GM18511 (cell line): ENCODE results near the gene CCSAP.
"Not testable (repeated sequence)": the region's sequence is repeated elsewhere in the genome, so short reads cannot be mapped to it uniquely, and the experiment has no call there.

Experiments used
- ATAC-seq: cut with Tn5 transposase; IDR thresholded peaks from one replicate; pipeline ENCODE4 v1.9.1; 2021; ENCODE audit warnings: mild to moderate bottlenecking, moderate library complexity; ENCODE audit not compliant: unreplicated experiment

The CCSAP gene

DNA sequence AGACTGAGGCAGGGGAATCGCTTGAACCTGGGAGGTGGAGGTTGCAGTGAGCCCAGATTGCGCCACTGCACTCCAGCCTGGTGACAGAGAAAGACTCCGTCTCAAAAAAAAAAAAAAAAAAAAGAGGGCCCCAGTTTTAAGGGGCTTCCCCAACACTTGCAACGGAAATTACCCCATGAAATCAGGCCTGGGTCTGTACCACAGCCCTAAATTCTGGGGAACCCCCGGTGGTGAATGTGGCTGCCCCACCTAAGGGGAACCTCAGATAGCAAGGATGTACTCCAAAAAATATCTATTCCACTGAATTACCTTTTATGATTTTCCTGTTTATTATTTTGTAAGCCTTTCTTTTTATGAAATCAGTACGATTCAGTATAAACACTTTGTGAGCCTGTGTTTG is 15.1 kb downstream of the CCSAP start:
- not testable (repeated sequence) for ATAC-seq

DNA sequence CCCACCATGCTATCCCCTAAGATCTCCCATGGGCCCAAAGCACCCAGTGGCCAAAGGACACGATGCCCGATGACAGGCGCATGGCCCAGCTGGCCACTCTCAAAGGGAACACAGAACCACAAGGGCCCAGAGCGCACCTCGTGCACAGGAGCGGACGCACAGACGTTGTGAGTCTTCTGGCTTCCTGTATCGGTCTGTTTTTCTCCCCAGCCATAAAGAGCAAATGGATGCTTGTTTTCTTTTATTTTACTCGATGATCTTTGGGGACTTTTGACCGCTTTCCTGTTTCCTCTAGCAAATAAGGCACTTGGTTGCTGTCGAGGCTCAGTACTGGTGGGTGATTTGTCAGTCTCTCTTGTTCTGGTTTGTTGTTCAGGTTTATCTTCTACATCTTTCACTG is 16.2 kb downstream of the CCSAP start:
- no peak for ATAC-seq

DNA sequence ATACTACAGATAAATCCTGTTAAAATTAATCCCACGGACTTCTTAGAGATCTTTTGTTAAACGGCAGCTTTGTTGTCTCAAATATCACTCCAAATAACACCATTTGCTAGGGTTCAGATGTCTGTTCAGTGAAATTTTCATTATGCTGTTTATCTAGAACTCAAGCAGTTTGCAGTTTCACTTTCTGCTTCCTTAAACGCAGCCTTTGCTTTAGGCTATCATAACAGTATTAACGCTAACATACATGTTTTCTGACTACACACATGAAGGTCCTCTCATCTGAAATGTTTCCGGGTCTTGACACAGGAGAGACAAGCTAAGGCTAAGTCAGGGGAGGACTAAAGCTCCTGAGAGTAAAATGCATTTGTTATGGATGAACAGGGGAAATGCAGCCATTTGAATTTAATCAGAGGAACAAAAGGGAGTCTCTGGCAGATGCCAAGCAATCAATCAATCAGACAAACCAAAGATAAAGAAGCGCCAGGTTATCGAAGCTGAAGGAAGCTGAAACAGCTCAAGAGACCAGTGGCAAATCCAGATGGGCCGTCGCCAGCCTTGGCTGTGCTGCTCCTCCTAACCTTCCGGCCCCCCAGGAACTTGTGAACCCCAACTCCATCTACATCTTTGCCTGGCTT is 16.9 kb downstream of the CCSAP start:
- ATAC-seq, result no peak

DNA sequence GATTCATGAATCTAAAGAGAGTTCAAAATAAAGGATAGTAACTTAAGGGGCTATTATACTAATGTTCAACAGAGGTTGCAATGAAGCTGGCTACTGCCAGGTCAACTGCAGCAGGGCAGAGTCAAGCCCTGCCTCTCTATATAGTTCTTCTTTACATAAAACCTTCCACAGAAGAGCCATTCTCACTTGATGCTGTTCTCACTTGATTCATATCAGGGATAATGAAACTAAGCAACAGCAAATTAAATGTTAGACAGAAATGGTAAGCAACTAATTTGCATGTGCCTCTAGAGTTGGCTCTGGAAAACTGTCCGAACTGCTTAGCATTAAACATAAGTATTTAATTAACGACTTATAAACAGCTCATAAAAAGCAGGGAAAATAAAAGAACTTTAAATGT is 17.4 kb downstream of the CCSAP start:
- ATAC-seq, result no peak

DNA sequence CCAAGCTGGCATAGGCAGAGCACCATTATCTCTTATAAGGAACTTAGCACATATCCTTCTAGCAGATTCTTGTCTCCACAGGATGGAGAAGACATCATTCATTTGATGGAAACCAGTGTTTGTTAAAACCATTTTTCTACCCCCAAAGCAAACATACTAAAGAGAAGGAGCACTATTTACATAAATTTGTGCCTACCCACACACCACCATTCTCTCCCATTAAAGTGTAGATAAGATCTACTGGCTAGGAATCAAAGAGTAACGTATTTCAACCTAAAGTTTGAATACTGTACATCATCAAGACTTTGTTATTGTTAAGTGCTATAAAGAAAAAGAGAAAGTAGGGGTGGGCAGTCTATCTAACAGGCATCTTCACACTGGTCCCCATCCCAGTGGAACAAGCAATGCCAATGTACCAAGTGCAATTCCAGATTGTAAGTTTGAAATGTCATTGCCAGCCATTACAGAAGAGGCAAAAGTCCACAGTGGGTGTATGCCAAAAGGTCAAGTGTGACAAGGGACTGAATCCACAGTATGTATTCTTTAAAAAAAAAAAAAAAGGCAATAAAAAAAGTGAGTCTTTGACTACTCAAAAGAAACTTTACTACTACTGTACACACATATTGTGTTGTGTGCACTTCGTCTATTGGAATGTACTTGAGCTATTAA is 18.8 kb downstream of the CCSAP start:
- ATAC-seq, result no peak

DNA sequence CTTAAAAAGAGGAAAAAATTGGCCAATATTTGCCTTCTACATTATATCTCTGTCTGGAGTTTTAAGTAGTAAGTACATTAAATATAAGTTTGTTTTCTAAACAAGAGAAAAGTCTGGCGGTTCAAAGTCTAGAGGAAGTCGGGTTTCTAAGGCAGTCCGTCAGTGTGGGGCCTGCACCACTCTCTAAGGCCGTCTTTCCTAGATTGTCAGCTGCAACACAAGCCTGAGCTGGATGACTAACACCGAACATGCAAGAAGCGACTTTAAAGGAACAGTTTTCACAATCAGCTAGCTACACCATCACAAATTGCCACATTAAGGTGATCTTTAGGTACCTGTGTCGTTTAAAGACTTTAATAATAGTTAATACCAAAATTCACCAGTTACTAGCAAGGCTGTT is 19.6 kb downstream of the CCSAP start:
- no peak for ATAC-seq

DNA sequence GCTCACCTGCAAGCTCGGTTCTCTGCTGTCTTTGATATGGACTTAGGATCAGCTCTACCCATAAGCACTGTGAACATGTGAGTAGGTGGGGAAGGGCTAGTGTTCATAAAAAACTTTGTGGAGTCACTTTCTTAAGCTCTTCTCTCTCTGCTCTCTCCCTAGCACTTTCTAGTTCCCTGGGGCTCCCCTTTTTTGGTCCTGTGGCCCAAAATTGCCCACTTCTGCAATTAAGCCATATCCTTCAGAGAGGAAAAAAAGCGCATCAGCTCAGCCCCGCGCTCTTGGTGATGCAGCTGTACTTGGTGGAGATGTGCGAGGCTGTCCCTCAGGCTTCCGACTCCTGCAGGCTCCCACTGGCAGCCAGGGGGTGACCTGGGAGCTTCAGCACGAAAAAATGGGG is 23.4 kb downstream of the CCSAP start:
- ATAC-seq, result no peak

DNA sequence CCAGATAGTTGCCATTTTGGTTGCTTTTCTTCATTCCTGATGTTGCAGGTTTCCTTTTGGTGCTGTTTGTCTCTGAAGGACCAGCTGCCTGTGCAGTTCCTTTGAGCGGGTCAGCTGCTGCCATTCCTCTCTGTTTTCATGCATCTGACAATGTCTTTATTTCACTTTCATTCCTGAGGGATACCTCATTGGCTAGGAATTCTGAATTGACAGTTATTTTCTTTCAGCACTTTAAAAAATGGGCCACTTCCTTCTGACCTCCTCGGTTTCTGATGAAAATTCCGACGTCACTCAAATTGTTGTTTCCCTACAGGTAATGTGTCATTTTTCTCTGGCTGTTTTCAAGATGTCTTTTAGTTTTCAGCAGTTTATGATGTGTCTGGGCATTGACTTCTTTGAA is 24.8 kb downstream of the CCSAP start:
- ATAC-seq, result no peak

DNA sequence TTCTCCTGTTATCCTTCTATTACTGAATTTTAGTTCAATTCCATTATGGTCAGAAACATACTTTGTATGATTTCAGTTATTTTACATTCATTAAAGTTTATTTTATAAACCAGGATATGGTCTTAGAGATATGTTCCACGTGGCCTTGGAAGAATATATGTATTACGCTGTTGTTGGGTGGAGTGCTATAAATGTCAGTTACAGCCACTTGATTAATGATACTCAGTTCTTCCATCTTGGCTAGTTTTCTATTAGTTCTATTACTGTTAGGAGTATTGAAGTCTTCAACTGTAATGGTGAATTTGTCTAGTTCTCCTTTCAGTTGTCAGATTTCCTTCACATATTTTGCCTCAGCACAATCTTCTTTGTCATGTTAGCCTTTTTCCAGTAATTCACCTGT is 26.7 kb downstream of the CCSAP start:
- no peak for ATAC-seq

DNA sequence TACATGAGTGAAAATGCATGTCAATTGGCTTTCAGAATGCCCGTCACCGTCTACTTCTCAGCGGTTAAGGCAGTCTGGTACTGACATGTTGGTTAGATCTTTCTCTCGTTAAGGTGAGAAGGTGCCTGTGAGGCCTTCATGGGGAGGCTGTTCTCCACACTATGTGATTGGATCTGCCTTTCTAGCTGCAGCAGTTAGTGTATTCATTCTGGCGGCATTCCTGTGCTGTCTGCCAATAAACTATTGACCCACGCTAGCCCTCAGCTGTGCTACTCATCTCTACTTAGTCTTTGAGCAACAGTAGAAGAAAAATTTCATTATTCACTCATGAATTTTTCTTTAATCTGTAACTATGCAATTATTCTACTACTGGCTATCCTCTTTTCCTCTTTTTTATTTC is 32.0 kb downstream of the CCSAP start:
- ATAC-seq, result no peak

DNA sequence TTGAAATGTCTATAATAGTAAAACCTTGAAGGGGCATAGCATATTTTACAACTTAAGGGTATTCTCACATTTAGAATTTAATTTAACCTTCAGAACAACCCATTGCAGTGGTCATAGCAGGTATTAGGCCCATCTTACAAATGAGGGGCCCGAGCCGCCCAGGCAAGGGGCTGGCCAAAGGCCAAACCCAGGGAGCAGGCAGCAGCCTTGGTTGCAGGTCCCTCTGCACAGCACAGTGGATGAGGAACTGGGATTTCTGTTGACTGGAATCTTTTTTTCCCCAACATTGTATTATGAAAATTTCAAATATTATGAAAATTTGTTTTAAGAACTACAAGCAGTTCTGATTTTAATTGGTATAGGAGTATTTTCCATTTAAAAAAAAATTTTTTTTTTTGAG is 33.2 kb downstream of the CCSAP start:
- ATAC-seq, result no peak

DNA sequence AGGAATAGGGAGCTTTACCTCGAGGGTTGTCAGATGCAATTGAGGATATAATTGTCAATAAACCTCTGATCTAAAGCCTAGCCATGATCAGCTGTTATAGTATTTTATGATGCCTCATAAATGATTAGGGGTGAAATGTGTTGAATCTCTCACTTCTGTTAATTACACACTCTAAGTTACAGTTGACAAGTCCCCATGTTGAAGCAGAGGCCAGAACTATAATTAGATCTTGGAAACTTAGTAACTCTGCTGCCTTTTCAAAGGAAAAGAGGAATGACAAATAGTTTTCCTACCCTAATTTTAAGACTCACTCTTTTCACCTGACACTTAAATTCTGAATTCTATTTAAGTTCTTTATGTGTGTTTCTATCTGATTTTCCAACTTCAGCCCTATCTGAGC is 33.8 kb downstream of the CCSAP start:
- ATAC-seq, result no peak

DNA sequence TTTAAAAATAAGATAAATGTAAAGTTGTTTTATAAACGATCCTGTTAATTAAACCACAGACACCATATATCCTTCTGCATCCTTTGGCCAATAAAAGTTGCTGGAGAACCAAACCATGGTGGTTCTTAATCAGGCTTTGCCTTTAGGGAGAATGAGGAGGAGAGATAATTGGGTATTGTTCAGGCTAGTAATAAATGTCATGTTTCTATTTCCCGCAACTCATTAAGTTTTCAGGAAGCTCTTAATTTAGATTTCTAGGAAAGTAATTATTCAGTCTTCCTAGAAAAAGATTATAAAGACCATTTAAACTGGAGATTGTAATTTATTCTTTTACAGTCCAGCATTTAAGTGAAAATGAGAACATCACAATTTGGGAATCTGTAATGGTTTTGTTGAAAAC is 37.5 kb downstream of the CCSAP start:
- no peak for ATAC-seq

DNA sequence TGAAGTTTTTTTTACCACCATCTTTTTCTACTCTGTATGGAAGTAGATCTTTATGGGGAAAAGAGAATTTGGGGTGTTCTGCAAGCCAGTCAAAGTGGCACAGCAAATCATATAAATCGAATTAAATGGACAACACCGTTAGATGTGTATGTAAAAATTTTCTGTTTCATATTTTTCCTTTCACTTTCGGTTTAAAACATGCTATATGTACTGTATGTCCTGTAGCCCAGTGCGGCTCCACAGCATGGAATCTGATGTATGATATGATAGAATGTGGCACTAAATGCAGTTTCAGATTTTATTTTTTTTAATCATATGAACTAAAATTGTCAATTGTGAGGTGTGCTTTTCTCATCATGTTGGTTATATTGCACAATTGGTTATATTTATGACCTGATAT is 39.0 kb downstream of the CCSAP start:
- no peak for ATAC-seq

DNA sequence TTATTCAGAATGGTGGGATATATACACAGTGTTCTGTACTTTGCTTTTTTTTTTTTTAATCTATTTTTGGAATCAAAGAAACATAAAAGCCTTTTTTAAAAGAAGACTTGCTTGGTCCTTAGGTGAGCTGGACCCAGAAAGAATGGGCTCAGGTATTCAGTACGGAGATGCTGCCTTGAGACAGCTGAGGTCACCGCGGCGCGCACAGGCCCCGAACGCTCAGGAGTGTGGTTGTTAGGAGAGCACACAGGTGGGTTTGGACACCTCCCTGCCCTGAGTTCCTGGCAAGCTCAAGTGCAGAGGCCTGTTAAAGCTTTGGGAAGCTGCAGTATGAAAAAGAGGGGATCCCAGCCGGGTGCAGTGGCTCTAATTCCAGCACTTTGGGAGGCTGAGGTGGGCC is 40.1 kb downstream of the CCSAP start:
- no peak for ATAC-seq

DNA sequence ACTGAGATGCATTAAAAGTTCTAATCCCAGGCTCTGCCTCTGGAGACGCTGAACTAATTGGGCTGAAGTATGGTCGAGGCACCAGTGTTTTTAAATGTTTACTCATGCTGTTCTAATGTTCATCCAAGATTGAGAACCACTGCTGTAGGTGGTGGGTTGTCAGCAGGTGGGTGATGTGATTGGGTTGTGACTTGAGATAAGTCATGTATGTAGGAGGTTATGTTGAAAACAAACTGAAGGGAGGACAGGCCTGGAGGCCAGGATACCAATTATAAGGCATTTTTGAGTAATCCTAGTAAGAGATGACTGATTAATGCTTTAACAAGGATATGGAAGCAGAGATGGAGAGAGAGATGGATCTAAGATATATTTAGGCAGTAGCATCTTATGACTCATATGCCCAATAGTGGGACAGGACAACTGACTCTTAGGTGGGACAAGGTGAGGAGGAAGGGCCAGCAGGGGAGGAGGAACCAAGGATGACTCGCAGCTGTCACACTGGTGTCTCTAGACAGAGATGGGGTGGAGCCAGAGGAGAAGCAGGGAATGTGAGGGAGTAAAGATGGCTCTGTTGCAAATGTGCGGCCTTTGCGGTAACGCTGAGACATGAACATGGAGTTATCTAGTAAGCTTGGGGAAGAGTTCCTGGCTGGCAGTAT is 42.6 kb downstream of the CCSAP start:
- ATAC-seq, result no peak

DNA sequence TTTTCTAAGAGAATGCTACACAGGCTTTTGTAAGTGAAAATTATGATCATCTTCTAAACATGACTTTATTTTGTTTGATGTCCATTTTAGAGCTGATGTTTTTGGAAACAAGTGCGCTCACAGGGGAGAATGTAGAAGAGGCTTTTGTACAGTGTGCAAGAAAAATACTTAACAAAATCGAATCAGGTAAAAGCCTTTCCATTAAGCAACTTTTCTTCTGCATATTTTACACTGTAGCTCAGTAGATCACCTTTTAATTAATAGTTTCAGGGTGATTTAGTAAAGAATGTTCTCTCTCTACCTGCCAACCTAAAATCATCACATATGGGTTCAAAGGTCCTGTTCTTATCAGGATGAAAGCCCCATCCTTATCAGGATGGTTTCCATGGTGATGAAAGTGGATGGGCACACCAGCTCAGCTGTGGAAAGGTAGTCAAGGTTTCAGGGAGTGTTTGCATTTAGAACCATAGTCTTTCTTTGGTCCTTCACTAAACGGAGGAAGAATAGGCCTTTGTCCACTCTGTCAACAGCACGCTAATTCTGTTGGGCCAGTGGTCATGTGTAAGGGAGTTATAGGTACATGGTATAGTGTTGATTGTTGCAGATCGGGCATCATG is 43.9 kb downstream of the CCSAP start:
- no peak for ATAC-seq

DNA sequence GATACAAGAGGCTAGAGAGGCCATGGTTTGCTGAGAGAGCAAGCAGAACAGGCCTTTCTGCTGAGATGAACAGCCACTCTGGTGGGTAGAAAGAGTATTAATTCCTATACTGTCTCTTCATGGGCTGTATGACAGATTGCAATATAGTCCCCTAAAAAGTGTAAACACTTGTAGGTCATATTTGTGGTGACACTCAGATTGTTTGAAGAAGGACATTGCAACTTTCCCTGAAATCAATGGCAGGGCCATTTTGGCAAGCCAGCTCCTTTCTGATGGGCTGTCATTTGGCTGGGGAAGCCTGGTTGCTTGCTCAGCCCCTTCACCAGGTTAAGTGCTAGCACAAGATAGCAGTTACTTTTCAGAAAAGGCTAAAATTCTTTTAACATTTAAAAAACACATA is 44.4 kb downstream of the CCSAP start:
- ATAC-seq, result no peak

DNA sequence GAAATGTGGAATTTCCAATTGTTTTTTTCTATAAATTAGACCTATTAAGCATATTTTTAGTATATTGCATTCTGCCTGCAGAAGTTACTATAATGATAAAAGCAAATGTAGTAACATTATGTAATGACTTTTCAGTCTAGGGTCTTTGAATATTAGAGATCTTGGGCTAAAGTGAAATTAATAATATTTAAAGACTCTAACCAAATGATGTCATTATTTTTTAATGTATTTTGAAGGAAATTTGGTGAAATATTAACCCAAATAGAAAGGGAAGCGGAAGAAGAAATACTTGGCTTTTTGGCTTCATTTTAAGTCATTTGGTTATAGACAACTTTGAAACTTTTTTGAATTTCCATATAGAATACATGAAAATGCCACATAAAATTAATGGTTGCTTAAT is 45.1 kb downstream of the CCSAP start:
- ATAC-seq, result no peak

DNA sequence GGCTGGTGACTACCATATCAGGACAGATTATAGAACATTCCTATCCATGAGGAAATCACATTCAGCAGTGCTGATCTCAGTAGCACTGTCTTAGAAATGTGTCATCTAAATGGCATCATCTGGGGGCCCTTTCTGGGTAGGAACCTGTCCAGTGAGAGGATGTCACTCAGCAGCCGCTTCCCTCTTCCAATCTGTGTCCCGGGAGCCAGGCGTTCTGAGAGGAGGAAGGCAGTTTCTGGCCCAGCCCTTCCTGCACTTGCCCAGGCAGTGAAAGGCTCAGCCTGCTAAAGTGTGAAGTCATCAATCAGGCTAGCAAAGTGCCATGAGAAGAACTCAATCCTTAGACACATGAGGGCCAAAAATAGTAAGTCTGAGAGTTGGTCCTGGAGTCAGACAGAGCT is 46.3 kb downstream of the CCSAP start:
- no peak for ATAC-seq

DNA sequence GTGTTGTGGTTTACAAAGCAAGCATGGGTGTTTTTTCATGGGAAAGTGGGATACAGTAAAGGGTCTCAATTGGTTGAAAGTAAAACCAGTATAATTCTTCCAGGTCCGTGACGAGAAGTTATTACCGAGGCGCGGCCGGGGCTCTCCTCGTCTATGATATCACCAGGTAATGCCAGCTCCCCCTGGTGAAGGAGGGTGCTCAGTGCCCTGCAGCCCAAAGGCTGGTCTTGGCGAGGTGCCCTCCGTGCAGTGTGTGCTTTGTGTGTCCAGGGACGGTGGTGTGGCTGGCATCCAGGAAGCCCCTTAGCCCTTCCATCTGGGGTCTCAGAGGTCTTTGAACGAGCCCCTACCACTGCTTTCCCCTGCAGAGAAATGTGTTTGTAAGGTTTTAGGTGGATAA is 47.1 kb downstream of the CCSAP start:
- ATAC-seq, result no peak

DNA sequence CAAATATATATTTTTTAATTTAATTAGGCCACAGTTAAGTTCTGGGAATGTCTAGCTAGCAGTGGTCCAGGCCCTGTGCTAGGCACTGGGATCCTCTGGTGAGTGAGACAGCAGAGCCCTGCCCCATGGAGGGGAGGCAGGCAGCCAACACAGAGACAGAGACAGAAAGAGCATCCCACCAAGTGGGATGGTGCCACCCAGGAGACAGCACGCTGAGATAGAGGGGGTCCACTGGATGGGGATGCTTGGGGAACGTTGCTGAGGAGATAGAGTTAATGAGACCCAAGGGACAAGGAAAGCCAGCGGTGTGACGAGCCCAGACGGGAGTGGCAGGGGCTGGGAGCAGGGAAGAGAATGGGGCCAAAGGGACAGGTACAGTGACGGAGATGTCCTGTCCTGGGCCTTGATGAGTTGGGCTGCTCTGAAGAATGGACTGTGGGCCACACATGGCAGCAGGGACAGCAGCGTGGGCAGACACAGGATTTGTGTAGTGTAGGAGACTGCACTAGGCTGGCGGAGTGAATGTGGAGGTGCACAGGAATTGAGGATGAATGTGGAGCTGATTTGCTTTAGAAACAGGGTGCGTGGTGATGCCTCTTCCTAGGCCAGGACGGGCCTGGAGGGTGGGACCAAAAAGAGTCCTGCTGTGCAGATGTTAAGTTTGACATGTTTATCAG is 49.2 kb downstream of the CCSAP start:
- no peak for ATAC-seq
